ENCODE data around the gene SKA1.

- TF ChIP-seq BCL3 (CRISPR knock-in tag; IDR thresholded peaks at IDR 0.05) (no peak), CTCF (CRISPR knock-in tag; IDR thresholded peaks at IDR 0.05) (no peak), RFX1 (IDR thresholded peaks at IDR 0.05) (no peak), ZNF768 (CRISPR knock-in tag; IDR thresholded peaks at IDR 0.05) (no peak)
Observed at GRCh38 chr18:50398947-50399346, 24.1 kb downstream of the SKA1 start.
